Ovary (tissue), 9 donors: ENCODE data around the gene ANKMY1. TPM values are rescaled to one million over a fixed set of nuclear protein-coding genes. Genes with fewer than 3 reads are reported as not detected.

Source experiments
- DNase-seq, 5 donors: peaks; one replicate each; pipeline ENCODE4 v3.0.0-alpha.2; 2019 to 2020
- H3K27ac ChIP-seq, 2 donors: fragments of 200-600 bp; one replicate each; pipeline versions ENCODE4 v1.5.1 to v1.8.0; 2019 to 2022
- H3K27me3 ChIP-seq: fragments of 200-600 bp; one replicate; pipeline ENCODE4 v1.8.0; 2022
- H3K36me3 ChIP-seq: fragments of 200-600 bp; sonication (generic); one replicate; pipeline ENCODE4 v1.5.1; 2019
- H3K4me1 ChIP-seq: one replicate; pipeline ENCODE4 v1.8.1; 2013; ENCODE audit warnings: mild to moderate bottlenecking, moderate library complexity; ENCODE audit not compliant: insufficient read depth
- H3K4me3 ChIP-seq: fragments of 200-600 bp; sonication (generic); one replicate; pipeline ENCODE4 v1.5.1; 2017
- H3K9me3 ChIP-seq, 2 donors: fragments of 200-600 bp in 1 of 2; sonication (generic) in 1 of 2; one replicate each; pipeline versions ENCODE4 v1.5.1 to v1.8.1; 2013 to 2019; ENCODE audit warnings: mild to moderate bottlenecking in 1 of 2, moderate library complexity in 1 of 2
- EP300 ChIP-seq: sonication (generic); formaldehyde crosslinking; IDR thresholded peaks from one replicate; pipeline ENCODE4 v1.6.1; 2017; ENCODE audit warnings: antibody characterized with exemption
- POLR2A ChIP-seq: fragments of 450-650 bp; IDR thresholded peaks from one replicate; pipeline ENCODE4 v1.6.1; 2017; ENCODE audit warnings: antibody characterized with exemption, mild to moderate bottlenecking, moderate library complexity
- WGBS, 3 donors: extraction: QIAGEN DNeasy Blood & Tissue Kit in 1 of 3; methylation state at CpG; one replicate each; pipeline versions ENCODE4 v1.1.5 to v1.1.7; 2013 to 2017; 5-methylcytosine and 5-hydroxymethylcytosine counted together
- intact Hi-C, 4 donors: fragments of 100-400 bp; cut with DNase I; formaldehyde crosslinking; loops; one replicate each; pipeline versions ENCODE4 v1.11.0 to v1.15.1; 2022 to 2023
- polyA plus RNA-seq, 2 donors: library from polyadenylated mRNA; stranded (reverse); fragments of 200-250 nt in 1 of 2; fragments of 350-450 nt in 1 of 2; fragmentation: Illumina TruSeq in 1 of 2; extraction: RNeasy Lipid Tissue Mini Kit (QIAGEN cat#74804) in 1 of 2; gene quantifications; one replicate each; pipeline ENCODE4 v1.2.3, GENCODE V29; 2013 to 2014
- total RNA-seq, 7 donors: library from RNA; depleted of rRNA in 2 of 7; stranded (reverse); fragments of >200 nt in 2 of 7; fragmentation: NEBNext Ultra II Directional in 3 of 7; extraction: Animal tissue kit (Norgen Biotek cat#: 25700) in 3 of 7; gene quantifications; one replicate each; pipeline versions ENCODE4 v1.1.0 to v1.2.4, GENCODE V29; 2016 to 2023
- TF ChIP-seq, protein P1 (sequence below), 3 donors: fragments of 450-650 bp in 2 of 3; fragments of 200-600 bp in 1 of 3; IDR thresholded peaks; one replicate each; pipeline versions ENCODE4 v1.5.1 to v1.8.0; 2016 to 2022; ENCODE audit warnings: antibody characterized with exemption in 3 of 3, mild to moderate bottlenecking in 1 of 3
- donor health status: DM: no; HTN: no; CAD: no; lungs with moderate emphysema.
- donor health status: DM: no; HTN: no; CAD: no.
- donor health status: Bipolar disorder and iron deficiency.
- donor health status: DM: yes; HTN: yes; CAD: no.
- donor health status: DM: no; HTN: no; CAD: no.
- donor health status: DM: yes; HTN: yes; CAD: no.

ANKMY1 gene
- total and polyA plus RNA-seq, 9 donors = 11.5 to 24.2 (median 19.0) TPM

DNA sequence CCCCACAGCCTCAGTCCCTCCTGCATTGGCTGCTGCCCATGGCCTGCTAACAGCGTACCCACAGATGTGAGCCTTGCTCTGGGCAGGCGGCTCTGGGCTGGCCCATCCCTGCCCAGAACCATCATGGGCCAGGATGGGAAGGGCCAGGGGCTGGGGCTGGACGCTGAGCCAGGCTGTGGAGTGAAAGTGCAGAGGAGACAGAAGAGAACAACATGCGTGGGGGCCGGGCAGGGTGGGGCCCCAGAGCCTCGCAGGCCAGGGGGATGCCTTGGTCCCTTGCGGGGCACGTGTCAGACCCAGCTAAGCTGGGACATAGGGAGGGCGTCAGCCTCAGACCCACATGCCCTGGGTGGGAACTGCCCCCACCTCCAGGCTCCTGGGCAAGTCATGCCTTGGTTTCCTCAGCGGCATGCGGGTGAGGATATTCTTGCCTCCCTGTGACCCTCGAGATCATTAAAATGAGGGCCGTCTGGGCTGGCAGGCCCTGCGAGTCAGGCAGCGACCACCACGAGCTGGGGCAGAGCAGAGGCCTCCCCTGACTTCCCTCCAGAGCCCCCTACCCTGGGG, 95.0 kb downstream of the ANKMY1 start:
- no peaks in the 10 kb centered on the region for H3K36me3 ChIP-seq
- peak in 1 of 5 donors; percentile 15 for DNase-seq
- TF ChIP-seq EP300 = no peak
- TF ChIP-seq, protein P1, sequence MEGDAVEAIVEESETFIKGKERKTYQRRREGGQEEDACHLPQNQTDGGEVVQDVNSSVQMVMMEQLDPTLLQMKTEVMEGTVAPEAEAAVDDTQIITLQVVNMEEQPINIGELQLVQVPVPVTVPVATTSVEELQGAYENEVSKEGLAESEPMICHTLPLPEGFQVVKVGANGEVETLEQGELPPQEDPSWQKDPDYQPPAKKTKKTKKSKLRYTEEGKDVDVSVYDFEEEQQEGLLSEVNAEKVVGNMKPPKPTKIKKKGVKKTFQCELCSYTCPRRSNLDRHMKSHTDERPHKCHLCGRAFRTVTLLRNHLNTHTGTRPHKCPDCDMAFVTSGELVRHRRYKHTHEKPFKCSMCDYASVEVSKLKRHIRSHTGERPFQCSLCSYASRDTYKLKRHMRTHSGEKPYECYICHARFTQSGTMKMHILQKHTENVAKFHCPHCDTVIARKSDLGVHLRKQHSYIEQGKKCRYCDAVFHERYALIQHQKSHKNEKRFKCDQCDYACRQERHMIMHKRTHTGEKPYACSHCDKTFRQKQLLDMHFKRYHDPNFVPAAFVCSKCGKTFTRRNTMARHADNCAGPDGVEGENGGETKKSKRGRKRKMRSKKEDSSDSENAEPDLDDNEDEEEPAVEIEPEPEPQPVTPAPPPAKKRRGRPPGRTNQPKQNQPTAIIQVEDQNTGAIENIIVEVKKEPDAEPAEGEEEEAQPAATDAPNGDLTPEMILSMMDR (IDR thresholded peaks at IDR 0.05) = no peak
- TF ChIP-seq POLR2A = no peak
- no peak overlapping the region for H3K27ac ChIP-seq
- intact Hi-C loops = no loop called here
- H3K4me3 ChIP-seq = no peak overlapping the region
- WGBS, 3 donors = 80 to 88% (median 85%) methylated on average over 13 to 16 of the region's 16 CpGs
- H3K4me1 ChIP-seq = no peaks in the 10 kb centered on the region
- H3K9me3 ChIP-seq = no peaks in the 10 kb centered on the region
- no peaks in the 10 kb centered on the region for H3K27me3 ChIP-seq

DNA sequence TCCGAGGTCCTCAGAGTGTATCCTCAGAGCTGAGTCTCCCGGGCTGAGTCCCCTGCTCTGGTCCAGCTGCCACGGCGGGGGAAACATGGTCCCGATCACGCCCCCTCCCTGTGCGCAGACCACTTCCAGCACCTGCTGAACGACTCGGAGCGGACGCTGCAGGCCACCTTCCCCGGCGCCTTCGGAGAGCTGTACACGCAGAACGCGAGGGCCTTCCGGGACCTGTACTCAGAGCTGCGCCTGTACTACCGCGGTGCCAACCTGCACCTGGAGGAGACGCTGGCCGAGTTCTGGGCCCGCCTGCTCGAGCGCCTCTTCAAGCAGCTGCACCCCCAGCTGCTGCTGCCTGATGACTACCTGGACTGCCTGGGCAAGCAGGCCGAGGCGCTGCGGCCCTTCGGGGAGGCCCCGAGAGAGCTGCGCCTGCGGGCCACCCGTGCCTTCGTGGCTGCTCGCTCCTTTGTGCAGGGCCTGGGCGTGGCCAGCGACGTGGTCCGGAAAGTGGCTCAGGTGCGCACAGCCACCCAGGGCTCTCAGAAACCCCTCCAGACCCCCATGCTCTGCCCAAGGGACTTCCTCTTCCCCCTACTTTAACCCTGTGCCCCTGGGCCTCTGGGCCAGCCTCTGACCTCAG, 95.6 kb downstream of the ANKMY1 start:
- Histone ChIP-seq H3K27ac (no peak overlapping the region), H3K9me3 (no peaks in the 10 kb centered on the region), H3K27me3 (no peaks in the 10 kb centered on the region), H3K4me3 (no peak overlapping the region), H3K36me3 (no peaks in the 10 kb centered on the region), H3K4me1 (no peaks in the 10 kb centered on the region)
- WGBS, 3 donors = 90 to 95% (median 92%) methylated on average over 38 to 41 of the region's 41 CpGs
- peak; percentile 9 to 34 (median 24) for DNase-seq
- TF ChIP-seq EP300 (no peak), POLR2A (no peak)
- TF ChIP-seq, protein P1 (IDR thresholded peaks at IDR 0.05) = no peak
- intact Hi-C loops = no loop called here

DNA sequence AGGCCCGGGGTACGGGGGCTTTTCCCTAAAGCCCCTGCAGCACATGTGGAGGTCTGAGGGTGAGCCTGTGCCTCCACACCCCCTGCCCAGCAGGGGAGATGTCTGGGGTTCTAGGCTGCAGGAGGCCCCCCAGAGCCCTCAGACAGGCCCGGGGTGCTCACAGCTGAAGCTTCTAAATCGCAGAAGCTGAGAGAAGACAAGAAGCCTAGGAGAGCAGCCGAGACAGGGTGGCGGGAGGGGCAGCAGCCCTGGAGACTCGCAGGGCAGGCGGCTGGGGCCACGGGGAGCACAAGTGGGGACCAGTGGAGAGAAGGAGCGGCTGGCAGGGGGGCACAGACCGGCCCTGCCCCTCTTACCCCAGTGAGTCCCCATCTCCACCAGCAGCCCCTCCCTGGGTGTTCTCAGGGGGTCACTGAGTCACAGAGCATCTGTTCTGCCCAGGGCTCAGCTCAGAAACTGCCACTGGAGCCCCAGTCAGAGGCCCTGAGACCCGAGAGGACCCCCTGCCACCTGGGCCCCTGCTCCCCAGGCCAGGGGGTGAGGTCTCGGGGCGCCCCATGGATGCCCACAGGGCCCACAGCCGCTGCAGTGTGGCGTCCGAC, 96.2 kb downstream of the ANKMY1 start:
- intact Hi-C loops = no loop called here
- no peaks in the 10 kb centered on the region for H3K27me3 ChIP-seq
- no peaks in the 10 kb centered on the region for H3K4me1 ChIP-seq
- H3K9me3 ChIP-seq = no peaks in the 10 kb centered on the region
- TF ChIP-seq, protein P1 (IDR thresholded peaks at IDR 0.05) = no peak
- TF ChIP-seq EP300 = no peak
- TF ChIP-seq POLR2A = no peak
- no peaks in the 10 kb centered on the region for H3K36me3 ChIP-seq
- WGBS, 3 donors = 88 to 92% (median 91%) methylated on average over 16 to 17 of the region's 17 CpGs
- DNase-seq = peak in 4 of 5 donors; percentile 8 to 25 (median 16)
- H3K4me3 ChIP-seq = no peak overlapping the region
- H3K27ac ChIP-seq = no peak overlapping the region

DNA sequence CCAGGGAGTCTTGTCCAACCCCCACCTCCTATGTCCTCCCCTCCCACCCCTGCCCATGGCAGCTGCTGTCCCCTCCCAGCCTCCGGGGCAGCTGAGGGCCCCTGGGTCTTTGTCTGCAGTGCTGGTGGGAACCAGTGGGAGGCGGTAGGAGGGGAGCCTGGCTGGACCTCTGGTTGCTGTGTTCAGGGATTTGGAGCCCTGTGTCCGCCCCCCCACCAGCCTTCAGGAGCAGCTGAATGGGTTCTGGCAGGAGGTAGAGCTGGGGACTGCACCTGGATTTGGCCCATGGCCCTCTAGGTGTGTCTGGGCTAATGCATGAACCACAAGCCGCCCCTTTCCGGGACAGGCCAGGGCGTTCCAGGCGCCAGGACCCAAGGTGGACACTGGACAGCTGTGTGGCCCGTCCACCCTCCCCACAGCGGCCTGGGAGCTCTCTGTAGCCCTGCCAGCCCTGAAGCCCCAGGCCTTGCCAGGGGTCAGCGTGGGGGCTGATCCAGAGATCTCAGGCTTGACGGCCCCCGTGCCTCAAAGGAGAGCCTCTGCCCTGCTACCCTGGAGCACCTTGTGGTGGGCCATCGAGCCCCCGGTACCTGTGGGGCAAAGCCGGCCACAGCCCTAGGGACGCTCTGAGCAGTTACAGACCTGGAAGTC, 96.9 kb downstream of the ANKMY1 start:
- no peaks in the 10 kb centered on the region for H3K36me3 ChIP-seq
- no peaks in the 10 kb centered on the region for H3K9me3 ChIP-seq
- 89 to 91% (median 90%) methylated on average over 16 of the region's 16 CpGs for WGBS, 3 donors

More for the DNA sequence above, 96.9 kb downstream of the ANKMY1 start:
- Histone ChIP-seq H3K27me3 (no peaks in the 10 kb centered on the region), H3K4me1 (peaks cover 3% of the 10 kb centered on the region), H3K27ac (no peak overlapping the region), H3K4me3 (no peak overlapping the region)
- DNase-seq = peak; percentile 13 to 36 (median 22)
- TF ChIP-seq, protein P1 (IDR thresholded peaks at IDR 0.05) = no peak
- intact Hi-C loops = no loop called here
